ENCODE results near the gene DYNLT3. TPM values are rescaled to one million over a fixed set of nuclear protein-coding genes. Genes with fewer than 3 reads are reported as not detected.

The DYNLT3 gene
- total RNA-seq, 2 experiments from 2014 or later = 47.9 to 48.3 TPM

GRCh38 chrX:37818031-37818430 is 29.3 kb downstream of the DYNLT3 start:
- Mint-ChIP-seq H3K27ac (no peak overlapping the region), H3K4me3 (no peak overlapping the region), H3K4me1 (ENCODE audit: low read depth) (peaks cover 7% of the 10 kb centered on the region), H3K36me3 (ENCODE audit: low read depth) (no peaks in the 10 kb centered on the region), H3K27me3 (no peaks in the 10 kb centered on the region), H3K9me3 (no peaks in the 10 kb centered on the region)
- ATAC-seq (ENCODE audit: poor library complexity) (no peak), DNase-seq (no peak)
- Histone ChIP-seq H3K27ac (ENCODE audit: low read depth in 1 of 2, low read length in 2 of 2) (no peak overlapping the region), H3K4me1 (ENCODE audit: insufficient read depth, low read length) (no peaks in the 10 kb centered on the region), H3K4me3 (ENCODE audit: low read length) (no peak overlapping the region), H3K27me3 (ENCODE audit: control insufficient read depth in 1 of 2, insufficient read depth in 2 of 2, low read length in 2 of 2) (no peaks in the 10 kb centered on the region), H3K9me3 (ENCODE audit: control insufficient read depth in 1 of 2, insufficient read depth in 1 of 2, low read length in 2 of 2) (no peaks in the 10 kb centered on the region), H3K36me3 (ENCODE audit: insufficient read depth, low read length) (no peaks in the 10 kb centered on the region)
- ChIA-PET CTCF (no interaction called here), POLR2A (no interaction called here)
- intact Hi-C loops (cut with DNase I, micrococcal nuclease) = no loop called here
- TF ChIP-seq CTCF (IDR thresholded peaks at IDR 0.05) = no peak

- H3K4me1 ChIP-seq (ENCODE audit: insufficient read depth, low read length) = no peaks in the 10 kb centered on the region
- no peak overlapping the region for H3K4me3 ChIP-seq (ENCODE audit: low read length)
- DNase-seq = no peak
- H3K27ac ChIP-seq (ENCODE audit: low read depth in 1 of 2, low read length in 2 of 2) = no peak overlapping the region
- no peak for TF ChIP-seq CTCF (IDR thresholded peaks at IDR 0.05)
- Mint-ChIP-seq H3K27me3 (no peaks in the 10 kb centered on the region), H3K9me3 (no peaks in the 10 kb centered on the region), H3K4me3 (no peak overlapping the region), H3K27ac (no peak overlapping the region), H3K36me3 (ENCODE audit: low read depth) (no peaks in the 10 kb centered on the region), H3K4me1 (ENCODE audit: low read depth) (peaks cover 3% of the 10 kb centered on the region)
- CTCF ChIA-PET = no interaction called here
- H3K9me3 ChIP-seq (ENCODE audit: control insufficient read depth in 1 of 2, insufficient read depth in 1 of 2, low read length in 2 of 2) = no peaks in the 10 kb centered on the region
- no peak for ATAC-seq (ENCODE audit: poor library complexity)
- no peaks in the 10 kb centered on the region for H3K27me3 ChIP-seq (ENCODE audit: control insufficient read depth in 1 of 2, insufficient read depth in 2 of 2, low read length in 2 of 2)
- H3K36me3 ChIP-seq (ENCODE audit: insufficient read depth, low read length) = no peaks in the 10 kb centered on the region
- intact Hi-C loops (cut with DNase I, micrococcal nuclease) = no loop called here
- POLR2A ChIA-PET = no interaction called here
Measured at GRCh38 chrX:37817579-37817978, 29.8 kb downstream of the DYNLT3 start.

GRCh38 chrX:37817176-37817575 is 30.2 kb downstream of the DYNLT3 start:
- no peak overlapping the region for H3K4me3 ChIP-seq (ENCODE audit: low read length)

More at GRCh38 chrX:37817176-37817575, 30.2 kb downstream of the DYNLT3 start:
- Mint-ChIP-seq H3K36me3 (ENCODE audit: low read depth) (no peaks in the 10 kb centered on the region), H3K27me3 (no peaks in the 10 kb centered on the region), H3K9me3 (no peaks in the 10 kb centered on the region), H3K4me3 (no peak overlapping the region), H3K4me1 (ENCODE audit: low read depth) (no peaks in the 10 kb centered on the region), H3K27ac (no peak overlapping the region)
- H3K27me3 ChIP-seq (ENCODE audit: control insufficient read depth in 1 of 2, insufficient read depth in 2 of 2, low read length in 2 of 2) = no peaks in the 10 kb centered on the region
- no peaks in the 10 kb centered on the region for H3K9me3 ChIP-seq (ENCODE audit: control insufficient read depth in 1 of 2, insufficient read depth in 1 of 2, low read length in 2 of 2)
- intact Hi-C loops (cut with DNase I, micrococcal nuclease) = no loop called here
- no peaks in the 10 kb centered on the region for H3K4me1 ChIP-seq (ENCODE audit: insufficient read depth, low read length)
- ChIA-PET CTCF (no interaction called here), POLR2A (no interaction called here)
- no peak for TF ChIP-seq CTCF (IDR thresholded peaks at IDR 0.05)
- no peaks in the 10 kb centered on the region for H3K36me3 ChIP-seq (ENCODE audit: insufficient read depth, low read length)
- ATAC-seq (ENCODE audit: poor library complexity) (no peak), DNase-seq (no peak)
- H3K27ac ChIP-seq (ENCODE audit: low read depth in 1 of 2, low read length in 2 of 2) = no peak overlapping the region

Measured in CD4-positive, alpha-beta T cell (primary cell).